HEK293 (cell line): ENCODE data around the gene CH25H.

Experiments
- CTCF ChIA-PET: fragments of 350-600 bp; formaldehyde crosslinking; extraction: SDS; loops from one replicate; lab custom pipeline; 2021; ENCODE audit warnings: antibody characterized with exemption; lab: Yijun Ruan, JAX
- POLR2A ChIA-PET: fragments of 300-600 bp; formaldehyde crosslinking; extraction: SDS; loops from one replicate; lab custom pipeline; 2020; ENCODE audit warnings: antibody characterized with exemption, inconsistent platforms; lab: Yijun Ruan, JAX
- H3K27ac ChIP-seq: fragments of 200-500 bp; sonication (Bioruptor generic); 2 replicates; pipeline ENCODE4 v1.5.1; 2014; ENCODE audit warnings: low read depth, low read length, control low read depth, inconsistent platforms; ENCODE audit errors: extremely low read depth
- H3K36me3 ChIP-seq, 2 experiments: fragments of 200-500 bp in 1 of 2; sonication (Bioruptor generic) in 1 of 2; 1 replicate in 1 of 2; 2 replicates in 1 of 2; pipeline ENCODE4 v1.5.1; 2014 to 2017; ENCODE audit warnings: inconsistent platforms in 2 of 2, low read length in 2 of 2; ENCODE audit not compliant: control insufficient read depth in 2 of 2, insufficient read depth in 1 of 2
- H3K4me1 ChIP-seq: fragments of 200-500 bp; sonication (Bioruptor generic); 2 replicates; pipeline ENCODE4 v1.5.1; 2014; ENCODE audit warnings: mild to moderate bottlenecking, low read length, inconsistent platforms; ENCODE audit not compliant: control insufficient read depth, insufficient read depth
- H3K4me3 ChIP-seq: 2 replicates; pipeline ENCODE4 v1.5.1; 2011; ENCODE audit warnings: low read depth, mild to moderate bottlenecking, control low read depth, low read length, moderate library complexity
- H3K9me3 ChIP-seq: fragments of 200-500 bp; sonication (Bioruptor generic); 2 replicates; pipeline ENCODE4 v1.5.1; 2014; ENCODE audit warnings: low read depth, low read length, inconsistent platforms; ENCODE audit not compliant: control insufficient read depth, insufficient read depth
- FEZF1 ChIP-seq: fragments of 450-650 bp; formaldehyde crosslinking; IDR thresholded peaks from 2 replicates; pipeline ENCODE4 v1.5.1; 2016; ENCODE audit warnings: missing biosample characterization, missing genetic modification characterization
- HOXD13 ChIP-seq: sonication (generic); formaldehyde crosslinking; IDR thresholded peaks from 2 replicates; pipeline ENCODE4 v1.8.0; 2022; ENCODE audit warnings: missing genetic modification reagents, borderline replicate concordance
- KLF16 ChIP-seq: fragments of 450-650 bp; formaldehyde crosslinking; IDR thresholded peaks from 2 replicates; pipeline ENCODE4 v1.5.1; 2017; ENCODE audit warnings: missing biosample characterization, missing genetic modification characterization
- KLF9 ChIP-seq: fragments of 450-650 bp; formaldehyde crosslinking; IDR thresholded peaks from 2 replicates; pipeline ENCODE4 v1.5.1; 2016; ENCODE audit warnings: missing biosample characterization, missing genetic modification characterization, low read depth
- MZF1 ChIP-seq: fragments of 450-650 bp; formaldehyde crosslinking; IDR thresholded peaks from 2 replicates; pipeline ENCODE4 v1.5.1; 2017; ENCODE audit warnings: missing biosample characterization, missing genetic modification characterization, borderline replicate concordance
- OSR2 ChIP-seq: fragments of 450-650 bp; formaldehyde crosslinking; IDR thresholded peaks from 2 replicates; pipeline ENCODE4 v1.5.1; 2016; ENCODE audit warnings: missing biosample characterization, missing genetic modification characterization
- REPIN1 ChIP-seq: fragments of 450-650 bp; formaldehyde crosslinking; IDR thresholded peaks from 2 replicates; pipeline ENCODE4 v1.5.1; 2017; ENCODE audit warnings: missing biosample characterization, missing genetic modification characterization, low read depth
- ZNF112 ChIP-seq: fragments of 450-650 bp; formaldehyde crosslinking; IDR thresholded peaks from 2 replicates; pipeline ENCODE4 v1.5.0; 2017; ENCODE audit warnings: missing biosample characterization, missing genetic modification characterization
- ZNF114 ChIP-seq: fragments of 450-650 bp; formaldehyde crosslinking; IDR thresholded peaks from 2 replicates; pipeline ENCODE4 v1.5.0; 2017; ENCODE audit warnings: missing biosample characterization, missing genetic modification characterization
- ZNF121 ChIP-seq: fragments of 450-650 bp; formaldehyde crosslinking; IDR thresholded peaks from 2 replicates; pipeline ENCODE4 v1.5.1; 2016; ENCODE audit warnings: missing biosample characterization, missing genetic modification characterization
- ZNF138 ChIP-seq: fragments of 450-650 bp; formaldehyde crosslinking; IDR thresholded peaks from 2 replicates; pipeline ENCODE4 v1.5.1; 2016; ENCODE audit warnings: missing biosample characterization, missing genetic modification characterization, borderline replicate concordance
- ZNF155 ChIP-seq: fragments of 450-650 bp; formaldehyde crosslinking; IDR thresholded peaks from 2 replicates; pipeline ENCODE4 v1.5.1; 2016; ENCODE audit warnings: missing biosample characterization, missing genetic modification characterization
- ZNF221 ChIP-seq: fragments of 450-650 bp; formaldehyde crosslinking; IDR thresholded peaks from 2 replicates; pipeline ENCODE4 v1.5.1; 2017; ENCODE audit warnings: missing biosample characterization, missing genetic modification characterization, borderline replicate concordance
- ZNF239 ChIP-seq: fragments of 450-650 bp; formaldehyde crosslinking; IDR thresholded peaks from 2 replicates; pipeline ENCODE4 v1.5.1; 2016; ENCODE audit warnings: missing biosample characterization, missing genetic modification characterization
- ZNF302 ChIP-seq: fragments of 450-650 bp; formaldehyde crosslinking; IDR thresholded peaks from 2 replicates; pipeline ENCODE4 v1.5.1; 2016; ENCODE audit warnings: missing biosample characterization, missing genetic modification characterization, low read depth
- ZNF354C ChIP-seq: fragments of 450-650 bp; formaldehyde crosslinking; IDR thresholded peaks from 2 replicates; pipeline ENCODE4 v1.5.1; 2016; ENCODE audit warnings: missing biosample characterization, missing genetic modification characterization, low read depth, borderline replicate concordance
- ZNF423 ChIP-seq: fragments of 450-650 bp; formaldehyde crosslinking; IDR thresholded peaks from 2 replicates; pipeline ENCODE4 v1.5.1; 2016; ENCODE audit warnings: missing biosample characterization, missing genetic modification characterization
- ZNF426 ChIP-seq: fragments of 450-650 bp; formaldehyde crosslinking; IDR thresholded peaks from 2 replicates; pipeline ENCODE4 v1.5.1; 2017; ENCODE audit warnings: missing biosample characterization, missing genetic modification characterization, mild to moderate bottlenecking, inconsistent platforms, moderate library complexity
- ZNF501 ChIP-seq: fragments of 450-650 bp; formaldehyde crosslinking; IDR thresholded peaks from 2 replicates; pipeline ENCODE4 v1.5.1; 2016; ENCODE audit warnings: missing biosample characterization, missing genetic modification characterization
- ZNF510 ChIP-seq: fragments of 450-650 bp; formaldehyde crosslinking; IDR thresholded peaks from 2 replicates; pipeline ENCODE4 v1.5.1; 2018; ENCODE audit warnings: mild to moderate bottlenecking, missing genetic modification characterization, missing biosample characterization; ENCODE audit not compliant: insufficient replicate concordance
- ZNF639 ChIP-seq: fragments of 450-650 bp; formaldehyde crosslinking; IDR thresholded peaks from 2 replicates; pipeline ENCODE4 v1.5.1; 2016; ENCODE audit warnings: missing biosample characterization, missing genetic modification characterization
- ZNF830 ChIP-seq: fragments of 450-650 bp; IDR thresholded peaks from 2 replicates; pipeline ENCODE4 v1.5.0; 2018; ENCODE audit warnings: missing biosample characterization, missing genetic modification characterization, low read depth, mild to moderate bottlenecking, moderate library complexity
- ZSCAN16 ChIP-seq: fragments of 450-650 bp; formaldehyde crosslinking; IDR thresholded peaks from 2 replicates; pipeline ENCODE4 v1.5.1; 2016; ENCODE audit warnings: missing biosample characterization, missing genetic modification characterization
- TF ChIP-seq, protein P1 (sequence below): IDR thresholded peaks from 2 replicates; pipeline ENCODE4 v1.6.1; 2011; ENCODE audit warnings: mild to moderate bottlenecking, low read depth, low read length, borderline replicate concordance

The CH25H gene

DNA sequence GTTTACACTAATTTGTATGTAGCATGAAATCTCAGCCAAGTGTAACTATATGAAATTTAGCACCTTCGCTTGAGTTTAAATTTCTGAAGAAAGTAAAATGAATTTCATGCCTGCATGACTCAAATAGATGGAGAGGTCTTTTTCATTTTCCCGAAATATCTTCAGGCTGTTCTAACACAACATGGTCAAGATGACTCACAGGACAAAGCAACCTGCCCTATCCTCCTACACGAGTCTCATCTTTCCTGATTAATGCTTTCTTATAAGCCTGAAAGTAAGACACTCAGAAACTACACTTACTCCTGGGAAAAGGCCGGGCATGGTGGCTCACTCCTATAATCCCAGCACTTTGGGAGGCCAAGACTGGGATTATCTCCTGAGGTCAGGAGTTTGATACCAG is 41.2 kb downstream of the CH25H start (continued):
- TF ChIP-seq ZSCAN16 (tag by site-specific recombination) (no peak), ZNF426 (tag by site-specific recombination) (no peak), ZNF639 (tag by site-specific recombination) (no peak), ZNF112 (tag by site-specific recombination) (no peak), KLF9 (tag by site-specific recombination) (no peak), OSR2 (tag by site-specific recombination) (no peak)

GRCh38 chr10:89164920-89165319 is 42.2 kb downstream of the CH25H start:
- H3K36me3 ChIP-seq: no peaks in the 10 kb centered on the region
- POLR2A ChIA-PET: interaction anchor here (0.6 kb wide), 1 partner anchor 228 kb away, joined by 3 read pairs; the partner anchor contains the start of gene IFIT1
- H3K4me3 ChIP-seq: no peak overlapping the region
- no peaks in the 10 kb centered on the region for H3K4me1 ChIP-seq
- TF ChIP-seq ZNF114 (no peak), ZNF302 (tag by site-specific recombination) (no peak), ZNF501 (tag by site-specific recombination) (no peak), ZNF239 (tag by site-specific recombination) (no peak), ZNF423 (no peak), HOXD13 (CRISPR knock-in tag) (no peak), ZNF221 (tag by site-specific recombination) (no peak), ZNF830 (tag by site-specific recombination) (no peak), ZNF354C (no peak), MZF1 (tag by site-specific recombination) (no peak), KLF16 (tag by site-specific recombination) (no peak), ZNF138 (tag by site-specific recombination) (no peak), FEZF1 (tag by site-specific recombination) (no peak), REPIN1 (tag by site-specific recombination) (no peak), ZNF510 (tag by site-specific recombination) (no peak)
- TF ChIP-seq, protein P1, sequence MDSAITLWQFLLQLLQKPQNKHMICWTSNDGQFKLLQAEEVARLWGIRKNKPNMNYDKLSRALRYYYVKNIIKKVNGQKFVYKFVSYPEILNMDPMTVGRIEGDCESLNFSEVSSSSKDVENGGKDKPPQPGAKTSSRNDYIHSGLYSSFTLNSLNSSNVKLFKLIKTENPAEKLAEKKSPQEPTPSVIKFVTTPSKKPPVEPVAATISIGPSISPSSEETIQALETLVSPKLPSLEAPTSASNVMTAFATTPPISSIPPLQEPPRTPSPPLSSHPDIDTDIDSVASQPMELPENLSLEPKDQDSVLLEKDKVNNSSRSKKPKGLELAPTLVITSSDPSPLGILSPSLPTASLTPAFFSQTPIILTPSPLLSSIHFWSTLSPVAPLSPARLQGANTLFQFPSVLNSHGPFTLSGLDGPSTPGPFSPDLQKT: no peak
- H3K27ac ChIP-seq: no peak overlapping the region
- CTCF ChIA-PET: interaction anchor here (0.6 to 0.8 kb wide), 3 partner anchors 11 to 225 kb away, joined by 3 to 4 read pairs (median 3); no protein-coding TSS in a partner anchor
- H3K9me3 ChIP-seq: no peaks in the 10 kb centered on the region

- Histone ChIP-seq H3K9me3 (no peaks in the 10 kb centered on the region), H3K4me1 (no peaks in the 10 kb centered on the region), H3K4me3 (no peak overlapping the region), H3K27ac (no peak overlapping the region), H3K36me3 (no peaks in the 10 kb centered on the region)
- CTCF ChIA-PET: interaction anchor here (0.5 to 1.5 kb wide), 4 partner anchors 20 to 1315 kb away, joined by 3 to 4 read pairs (median 4); no protein-coding TSS in a partner anchor
- no peak for TF ChIP-seq ZNF155 (tag by site-specific recombination)
- TF ChIP-seq ZNF121: no peak
- POLR2A ChIA-PET: interaction anchor here (0.6 kb wide), 1 partner anchor 228 kb away, joined by 3 read pairs; the partner anchor contains the start of gene IFIT1
Measured at GRCh38 chr10:89164080-89164479, 43.0 kb downstream of the CH25H start.
